ENCODE data around the gene GHDC.

DNA sequence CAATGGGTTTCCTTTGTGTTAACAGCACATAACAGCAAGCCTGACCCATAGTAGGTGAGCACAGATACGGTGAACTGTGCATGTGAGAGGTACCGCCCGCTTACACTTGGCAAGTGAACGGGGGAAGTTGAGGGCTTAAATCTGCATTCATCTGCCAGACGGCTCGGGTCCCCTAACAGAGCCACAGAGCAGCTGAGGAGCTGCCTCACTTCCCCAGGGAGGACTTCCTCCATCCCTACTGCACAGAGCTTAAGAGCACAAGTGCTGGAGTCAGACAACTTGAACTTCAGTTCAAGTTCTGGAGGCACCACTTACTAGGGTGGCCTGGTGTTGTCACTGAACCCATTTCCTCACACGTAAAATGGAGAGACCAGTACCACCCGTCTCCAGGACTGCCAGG lies 52.9 kb downstream of the GHDC start:
- TF ChIP-seq, protein P1, sequence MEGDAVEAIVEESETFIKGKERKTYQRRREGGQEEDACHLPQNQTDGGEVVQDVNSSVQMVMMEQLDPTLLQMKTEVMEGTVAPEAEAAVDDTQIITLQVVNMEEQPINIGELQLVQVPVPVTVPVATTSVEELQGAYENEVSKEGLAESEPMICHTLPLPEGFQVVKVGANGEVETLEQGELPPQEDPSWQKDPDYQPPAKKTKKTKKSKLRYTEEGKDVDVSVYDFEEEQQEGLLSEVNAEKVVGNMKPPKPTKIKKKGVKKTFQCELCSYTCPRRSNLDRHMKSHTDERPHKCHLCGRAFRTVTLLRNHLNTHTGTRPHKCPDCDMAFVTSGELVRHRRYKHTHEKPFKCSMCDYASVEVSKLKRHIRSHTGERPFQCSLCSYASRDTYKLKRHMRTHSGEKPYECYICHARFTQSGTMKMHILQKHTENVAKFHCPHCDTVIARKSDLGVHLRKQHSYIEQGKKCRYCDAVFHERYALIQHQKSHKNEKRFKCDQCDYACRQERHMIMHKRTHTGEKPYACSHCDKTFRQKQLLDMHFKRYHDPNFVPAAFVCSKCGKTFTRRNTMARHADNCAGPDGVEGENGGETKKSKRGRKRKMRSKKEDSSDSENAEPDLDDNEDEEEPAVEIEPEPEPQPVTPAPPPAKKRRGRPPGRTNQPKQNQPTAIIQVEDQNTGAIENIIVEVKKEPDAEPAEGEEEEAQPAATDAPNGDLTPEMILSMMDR (IDR thresholded peaks at IDR 0.05; ENCODE audit: low read length), result no peak
- TF ChIP-seq EZH2phosphoT487 (IDR thresholded peaks at IDR 0.05; ENCODE audit: low read length) (no peak), EZH2 (optimal IDR thresholded peaks at IDR 0.05; ENCODE audit: low read depth, low read length) (no peak)

All from MM.1S (cell line).